ENCODE results near the gene APOBEC3B.

APOBEC3B gene

DNA sequence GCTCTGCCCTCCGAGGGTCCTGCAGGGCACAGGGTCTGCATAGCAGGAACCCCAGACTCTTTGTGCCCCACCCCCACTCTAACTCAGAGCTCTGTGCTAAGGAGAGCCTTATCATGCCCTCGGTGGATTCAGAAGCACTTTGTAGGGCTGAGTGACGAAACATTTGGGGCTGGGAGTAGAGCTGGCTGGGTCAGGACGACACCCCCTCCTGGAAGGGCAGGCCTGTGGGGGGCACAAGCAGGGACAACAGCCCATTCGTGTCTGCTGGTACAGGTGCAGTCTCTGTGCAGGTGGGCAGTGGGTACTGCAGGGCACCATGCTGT is 15.8 kb upstream of the APOBEC3B start:
- Histone ChIP-seq H3K9me2 (ENCODE audit: low read depth, low read length) (no peaks in the 10 kb centered on the region), H3K4me1 (ENCODE audit: insufficient read depth, low read length, severe bottlenecking) (no peaks in the 10 kb centered on the region), H4K20me1 (ENCODE audit: insufficient read depth, low read length) (no peaks in the 10 kb centered on the region), H3K36me3 (ENCODE audit: insufficient read depth, low read length) (no peaks in the 10 kb centered on the region), H3K27ac (ENCODE audit: low read depth, low read length, poor library complexity, severe bottlenecking) (no peak overlapping the region), H3K27me3 (ENCODE audit: insufficient read depth, low read length) (no peaks in the 10 kb centered on the region; the same call in 1 of the 2 replicates), H3K9ac (ENCODE audit: low read length) (no peak overlapping the region), H3K9me3 (ENCODE audit: low read length) (no peaks in the 10 kb centered on the region), H3K79me2 (ENCODE audit: insufficient read depth, low read length) (no peaks in the 10 kb centered on the region), H3K4me3 (ENCODE audit: low read depth, low read length, poor library complexity, severe bottlenecking) (no peak overlapping the region), H3K4me2 (ENCODE audit: low read length) (no peak overlapping the region), H2AFZ (ENCODE audit: low read length) (no peak overlapping the region), H3F3A (ENCODE audit: insufficient read depth, low read length) (no peaks in the 10 kb centered on the region)
- no peak for TF ChIP-seq EZH2 (IDR thresholded peaks at IDR 0.05; ENCODE audit: borderline replicate concordance, low read length)
- TF ChIP-seq, protein P1, sequence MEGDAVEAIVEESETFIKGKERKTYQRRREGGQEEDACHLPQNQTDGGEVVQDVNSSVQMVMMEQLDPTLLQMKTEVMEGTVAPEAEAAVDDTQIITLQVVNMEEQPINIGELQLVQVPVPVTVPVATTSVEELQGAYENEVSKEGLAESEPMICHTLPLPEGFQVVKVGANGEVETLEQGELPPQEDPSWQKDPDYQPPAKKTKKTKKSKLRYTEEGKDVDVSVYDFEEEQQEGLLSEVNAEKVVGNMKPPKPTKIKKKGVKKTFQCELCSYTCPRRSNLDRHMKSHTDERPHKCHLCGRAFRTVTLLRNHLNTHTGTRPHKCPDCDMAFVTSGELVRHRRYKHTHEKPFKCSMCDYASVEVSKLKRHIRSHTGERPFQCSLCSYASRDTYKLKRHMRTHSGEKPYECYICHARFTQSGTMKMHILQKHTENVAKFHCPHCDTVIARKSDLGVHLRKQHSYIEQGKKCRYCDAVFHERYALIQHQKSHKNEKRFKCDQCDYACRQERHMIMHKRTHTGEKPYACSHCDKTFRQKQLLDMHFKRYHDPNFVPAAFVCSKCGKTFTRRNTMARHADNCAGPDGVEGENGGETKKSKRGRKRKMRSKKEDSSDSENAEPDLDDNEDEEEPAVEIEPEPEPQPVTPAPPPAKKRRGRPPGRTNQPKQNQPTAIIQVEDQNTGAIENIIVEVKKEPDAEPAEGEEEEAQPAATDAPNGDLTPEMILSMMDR (IDR thresholded peaks at IDR 0.05; ENCODE audit: low read length), result no peak

- Histone ChIP-seq H3K4me1 (ENCODE audit: insufficient read depth, low read length, severe bottlenecking) (no peaks in the 10 kb centered on the region), H3K4me3 (ENCODE audit: low read depth, low read length, poor library complexity, severe bottlenecking) (no peak overlapping the region), H3K4me2 (ENCODE audit: low read length) (no peak overlapping the region), H2AFZ (ENCODE audit: low read length) (no peak overlapping the region), H3K9ac (ENCODE audit: low read length) (no peak overlapping the region), H4K20me1 (ENCODE audit: insufficient read depth, low read length) (no peaks in the 10 kb centered on the region), H3K9me3 (ENCODE audit: low read length) (no peaks in the 10 kb centered on the region), H3K27me3 (ENCODE audit: insufficient read depth, low read length) (no peaks in the 10 kb centered on the region; the same call in 1 of the 2 replicates), H3F3A (ENCODE audit: insufficient read depth, low read length) (no peaks in the 10 kb centered on the region), H3K36me3 (ENCODE audit: insufficient read depth, low read length) (no peaks in the 10 kb centered on the region), H3K79me2 (ENCODE audit: insufficient read depth, low read length) (no peaks in the 10 kb centered on the region), H3K9me2 (ENCODE audit: low read depth, low read length) (no peaks in the 10 kb centered on the region), H3K27ac (ENCODE audit: low read depth, low read length, poor library complexity, severe bottlenecking) (no peak overlapping the region)
- TF ChIP-seq EZH2 (IDR thresholded peaks at IDR 0.05; ENCODE audit: borderline replicate concordance, low read length), result no peak
- TF ChIP-seq, protein P1 (IDR thresholded peaks at IDR 0.05; ENCODE audit: low read length), result no peak
Observed at GRCh38 chr22:38966942-38967341, 15.2 kb upstream of the APOBEC3B start.

- Histone ChIP-seq H3K4me3 (ENCODE audit: low read depth, low read length, poor library complexity, severe bottlenecking) (no peak overlapping the region), H4K20me1 (ENCODE audit: insufficient read depth, low read length) (no peaks in the 10 kb centered on the region), H3K9me2 (ENCODE audit: low read depth, low read length) (no peaks in the 10 kb centered on the region), H3K27ac (ENCODE audit: low read depth, low read length, poor library complexity, severe bottlenecking) (no peak overlapping the region), H3K9me3 (ENCODE audit: low read length) (no peaks in the 10 kb centered on the region), H3K36me3 (ENCODE audit: insufficient read depth, low read length) (no peaks in the 10 kb centered on the region), H3K9ac (ENCODE audit: low read length) (no peak overlapping the region), H3K27me3 (ENCODE audit: insufficient read depth, low read length) (no peaks in the 10 kb centered on the region; the same call in 1 of the 2 replicates), H3F3A (ENCODE audit: insufficient read depth, low read length) (no peaks in the 10 kb centered on the region), H3K79me2 (ENCODE audit: insufficient read depth, low read length) (no peaks in the 10 kb centered on the region), H2AFZ (ENCODE audit: low read length) (no peak overlapping the region), H3K4me1 (ENCODE audit: insufficient read depth, low read length, severe bottlenecking) (no peaks in the 10 kb centered on the region), H3K4me2 (ENCODE audit: low read length) (no peak overlapping the region)
- TF ChIP-seq EZH2 (IDR thresholded peaks at IDR 0.05; ENCODE audit: borderline replicate concordance, low read length), result no peak
- TF ChIP-seq, protein P1 (IDR thresholded peaks at IDR 0.05; ENCODE audit: low read length), result no peak
Observed at GRCh38 chr22:38967451-38968450, 14.4 kb upstream of the APOBEC3B start.

All from OCI-LY1 (cell line).